SK-N-SH (cell line): ENCODE data around the gene COX14.

Source experiments
- CTCF ChIP-seq: fragments of 200-600 bp; sonication (generic); IDR thresholded peaks from 2 replicates; pipeline ENCODE4 v1.6.1; 2017; ENCODE audit warnings: antibody characterized with exemption, mild to moderate bottlenecking, moderate library complexity
- SIN3A ChIP-seq: IDR thresholded peaks from 2 replicates; pipeline ENCODE4 v1.6.1; 2012; ENCODE audit warnings: low read depth, mild to moderate bottlenecking, low read length, moderate library complexity, borderline replicate concordance

GRCh38 chr12:50081096-50081808, 30.8 kb upstream of the COX14 start:
- TF ChIP-seq CTCF (no peak), SIN3A (no peak)
